ENCODE data around the gene LPAR1.
"Not testable (repeated sequence)": the region's sequence is repeated elsewhere in the genome, so short reads cannot be mapped to it uniquely, and the experiment has no call there.

LPAR1 gene

DNA sequence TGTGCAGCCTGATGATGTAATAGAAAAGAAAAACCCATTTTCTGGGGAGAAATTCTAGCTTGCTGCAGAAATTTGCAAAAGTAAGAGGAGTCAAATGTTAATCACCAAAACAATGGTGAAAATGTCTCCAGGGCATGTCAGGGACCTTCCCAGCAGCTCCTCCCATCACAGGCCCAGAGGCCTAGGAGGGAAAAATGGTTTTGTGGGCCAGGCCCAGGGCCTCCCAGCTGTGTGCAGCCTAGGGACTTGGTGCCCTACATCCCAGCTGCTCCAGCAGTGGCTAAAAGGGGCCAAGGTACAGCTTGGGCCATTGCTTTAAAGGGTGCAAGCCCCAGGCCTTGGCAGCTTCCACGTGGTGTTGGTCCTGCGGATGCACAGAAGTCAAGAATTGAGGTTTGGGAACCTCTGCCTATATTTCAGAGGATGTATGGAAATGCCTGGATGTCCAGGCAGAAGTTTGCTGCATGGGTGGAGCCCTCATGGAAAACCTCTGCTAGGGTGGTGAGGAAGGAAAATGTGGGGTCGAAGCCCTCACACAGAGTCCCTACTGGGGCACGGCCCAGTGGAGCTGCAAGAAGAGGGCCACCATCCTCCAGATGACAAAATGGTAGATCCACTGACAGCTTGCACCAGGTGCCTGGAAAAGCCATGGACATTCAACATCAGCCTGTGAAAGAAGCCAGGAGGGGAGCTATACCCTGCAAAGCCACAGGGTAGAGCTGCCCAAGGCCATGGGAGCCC, 176.7 kb downstream of the LPAR1 start:
- not testable (repeated sequence) for DNase-seq

DNA sequence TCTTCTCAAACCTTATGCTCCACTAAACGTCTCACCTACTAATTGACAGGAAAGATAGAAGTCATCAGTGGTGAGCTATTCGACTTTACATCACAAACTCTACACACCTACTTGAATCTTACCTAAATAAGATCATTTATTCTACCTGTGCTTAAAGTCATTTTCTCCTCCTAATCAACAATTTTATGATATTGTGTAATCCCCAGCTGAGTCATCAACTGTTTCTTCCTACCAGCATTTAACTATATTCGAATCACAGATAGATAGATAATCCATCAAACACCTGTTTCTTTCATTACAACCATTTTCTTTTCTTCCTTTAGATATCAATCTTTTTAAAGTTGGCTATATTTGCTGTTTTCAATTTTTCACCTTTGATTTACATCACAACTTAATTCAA, 181.5 kb downstream of the LPAR1 start:
- no peak for DNase-seq

DNA sequence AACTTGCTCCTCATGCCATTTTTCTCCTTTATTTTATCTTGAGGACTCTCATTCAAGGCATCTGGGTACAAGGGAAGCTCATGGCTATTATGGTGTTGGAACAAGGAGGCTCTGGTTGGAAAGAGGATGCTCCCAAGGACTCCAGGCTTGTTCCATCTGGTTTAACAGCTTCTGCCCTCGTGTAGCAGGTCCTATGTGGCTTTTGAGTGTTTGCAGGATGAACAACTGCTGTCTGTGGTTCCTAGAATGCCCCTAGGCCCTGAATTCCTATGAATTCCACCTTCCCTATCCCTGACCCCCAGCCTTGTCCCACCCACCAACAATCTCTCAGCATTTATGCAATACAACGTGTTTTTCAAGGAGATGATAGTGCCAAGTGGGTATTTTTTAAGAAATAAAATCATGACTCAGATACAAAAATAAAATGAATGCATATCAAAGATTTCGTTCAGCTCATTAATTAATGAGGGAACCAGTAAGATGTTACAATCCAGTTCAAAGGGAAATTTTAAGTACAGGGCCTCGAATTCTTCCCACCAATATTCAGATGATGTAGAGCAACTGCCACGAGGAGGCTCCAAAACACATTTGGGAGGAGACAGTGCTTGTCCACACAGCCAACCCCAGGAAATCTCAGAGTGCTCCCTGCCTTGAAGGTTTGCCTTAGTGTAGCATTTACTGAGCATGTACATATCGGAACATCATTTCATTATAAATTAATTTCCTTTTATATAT, 187.7 kb downstream of the LPAR1 start:
- no peak for DNase-seq

DNA sequence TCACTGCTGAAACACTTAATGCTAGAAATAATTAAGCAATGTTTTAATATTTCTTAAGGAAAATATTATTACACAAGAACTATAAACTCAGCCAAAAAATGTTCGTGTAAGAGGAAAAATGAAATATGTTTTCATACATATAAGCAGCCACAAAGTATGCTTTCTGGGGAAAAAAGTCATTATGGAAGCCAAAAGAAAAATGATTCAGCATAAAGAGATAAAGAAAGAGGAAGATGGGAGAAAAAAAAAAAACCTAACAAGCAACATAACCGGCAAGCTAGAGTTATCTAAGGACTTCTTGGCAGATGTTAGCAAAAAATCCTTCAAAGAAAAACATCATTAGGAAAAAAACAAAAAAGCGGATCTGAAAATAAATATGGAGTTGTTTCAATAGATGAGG, 190.6 kb downstream of the LPAR1 start:
- DNase-seq, result no peak

DNA sequence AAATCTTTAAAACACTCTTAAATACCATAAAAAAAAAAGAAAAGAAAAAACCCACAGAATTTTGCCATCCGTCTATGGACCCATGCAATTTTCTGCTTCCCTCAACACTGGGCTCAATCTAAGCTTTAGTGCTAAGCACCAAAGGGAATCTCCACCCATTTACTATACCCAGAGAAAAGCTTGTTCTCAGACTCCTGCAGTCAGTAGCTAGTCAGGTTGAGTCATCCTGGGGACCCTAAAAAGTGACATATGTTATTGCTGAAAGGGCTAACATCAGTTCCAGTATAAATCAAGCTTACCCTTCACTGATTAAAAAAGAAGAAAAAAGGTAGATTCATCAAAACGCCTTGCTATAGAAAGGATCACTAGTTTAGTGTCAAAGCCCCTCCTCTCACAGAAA, 192.1 kb downstream of the LPAR1 start:
- no peak for DNase-seq

DNA sequence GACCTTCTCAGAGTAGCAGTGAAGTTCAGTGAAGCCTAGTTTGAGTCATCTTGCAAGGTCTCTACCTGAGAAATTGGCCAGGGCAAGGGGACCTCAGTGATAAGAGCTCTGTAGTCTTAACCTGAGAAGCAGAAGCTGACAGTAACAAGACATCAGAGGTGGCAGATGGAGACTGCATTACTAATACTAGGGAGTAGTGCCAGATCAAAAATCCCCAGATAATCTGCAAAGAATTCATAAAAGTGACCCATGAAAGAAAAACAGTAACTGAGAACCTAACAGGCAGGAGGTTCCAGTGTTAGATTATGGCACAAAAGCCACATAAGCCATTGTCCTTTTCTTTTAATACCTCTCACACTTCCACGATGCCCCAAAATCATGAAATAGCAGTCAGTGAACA, 194.1 kb downstream of the LPAR1 start:
- DNase-seq, result no peak

DNA sequence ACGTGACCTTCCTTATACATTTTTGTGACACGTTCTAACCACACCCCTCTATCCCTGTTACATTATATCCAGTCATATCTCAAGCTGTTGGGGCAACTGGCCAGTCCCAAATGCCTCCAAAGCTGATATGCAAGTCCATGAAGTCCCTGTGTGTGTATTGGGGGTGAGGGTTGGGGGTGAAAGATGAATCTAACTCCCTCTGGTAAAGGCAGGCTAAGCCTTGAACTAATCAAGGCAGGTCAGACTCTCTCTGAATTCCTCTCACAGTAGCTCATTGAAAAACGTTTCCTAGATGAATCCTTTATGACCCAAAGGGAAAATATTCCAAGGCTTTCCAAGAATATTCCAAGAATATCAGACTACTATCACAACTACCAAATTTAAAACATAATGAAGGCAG, 195.3 kb downstream of the LPAR1 start:
- DNase-seq, result no peak

DNA sequence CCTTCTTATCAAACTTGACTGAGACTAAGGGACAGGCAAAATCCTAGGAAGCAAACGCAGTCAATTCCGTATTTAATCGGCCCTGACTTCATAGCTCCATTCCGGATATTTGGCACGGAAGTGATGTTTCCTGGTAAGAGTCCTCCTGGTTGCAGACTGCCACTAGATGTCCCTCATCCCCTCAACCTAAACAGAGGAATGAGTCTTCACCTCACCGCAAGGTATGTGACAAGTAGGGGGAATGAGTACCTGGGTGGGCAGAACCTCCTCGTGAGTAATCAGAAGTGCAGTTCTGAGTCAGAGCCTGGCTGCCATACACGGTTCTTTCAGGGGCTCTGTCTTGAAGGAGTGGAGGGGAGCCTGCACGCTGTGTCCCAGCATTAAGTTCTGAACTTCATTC, 196.1 kb downstream of the LPAR1 start:
- DNase-seq, result no peak

DNA sequence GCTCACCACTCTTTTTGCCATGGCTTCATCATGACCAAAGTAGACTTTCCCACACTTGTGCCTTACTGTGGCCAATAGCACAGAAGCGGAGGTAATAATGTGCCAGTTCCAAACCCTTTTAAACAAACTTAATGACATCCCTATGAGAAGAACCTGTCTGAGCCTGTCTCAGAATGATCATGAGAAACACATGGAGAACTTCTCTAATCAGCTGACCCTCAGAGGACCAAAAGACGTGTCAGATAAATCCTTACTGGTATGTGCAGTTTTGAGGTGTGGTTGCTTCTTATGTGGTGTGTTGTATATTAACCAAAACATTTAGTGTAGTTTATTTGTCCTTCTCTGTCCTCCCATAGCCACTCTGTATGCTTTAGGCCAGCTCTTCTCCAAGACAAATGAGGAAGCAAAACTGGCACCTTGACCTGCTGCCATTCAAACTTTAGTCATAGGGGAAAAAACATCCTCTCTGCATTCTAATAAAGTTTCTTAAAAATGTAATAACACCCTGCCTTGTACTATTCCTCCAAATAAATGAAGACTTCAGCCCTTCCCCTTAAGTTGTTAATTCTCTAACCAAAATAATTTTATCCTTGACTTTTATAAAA, 200.8 kb downstream of the LPAR1 start:
- no peak for DNase-seq

DNA sequence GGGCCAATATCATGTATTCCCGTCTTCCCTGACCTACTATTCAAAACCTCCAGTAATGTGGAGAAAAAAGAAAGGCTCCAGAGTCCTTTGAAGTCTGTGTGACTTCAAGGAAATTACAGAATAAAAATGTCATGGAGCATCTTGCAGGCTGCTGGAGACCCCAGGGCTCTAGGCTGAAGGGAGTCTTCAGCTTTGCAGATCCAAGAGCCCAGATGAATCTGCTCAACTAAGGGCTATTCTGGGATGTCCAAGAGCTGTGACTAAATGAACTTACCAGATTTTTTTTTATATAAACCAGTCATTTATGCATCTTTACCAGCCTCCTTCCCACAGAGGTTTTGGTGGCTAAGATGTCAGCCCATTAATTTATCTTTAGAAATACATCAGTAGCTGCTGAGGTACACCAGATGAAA, 202.4 kb downstream of the LPAR1 start:
- DNase-seq, result no peak

DNA sequence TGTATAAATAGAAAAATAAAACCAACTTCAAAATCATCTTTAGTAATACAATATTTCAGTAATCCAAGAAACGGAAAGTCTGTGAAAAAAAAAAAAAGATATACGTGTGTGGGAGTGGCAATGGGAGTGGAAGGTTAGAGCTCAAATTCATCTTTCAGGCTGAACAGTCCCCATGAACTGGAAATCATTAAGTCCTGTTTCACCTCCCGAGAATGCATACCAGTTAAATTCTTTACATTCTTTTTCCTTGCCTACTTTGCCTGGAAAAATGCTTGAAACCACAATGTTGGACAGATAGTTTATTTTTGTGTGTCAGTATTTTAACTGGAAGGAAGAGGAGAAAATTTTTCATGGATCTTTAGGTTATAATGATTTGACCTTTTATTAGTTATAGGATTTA, 202.9 kb downstream of the LPAR1 start:
- no peak for DNase-seq

DNA sequence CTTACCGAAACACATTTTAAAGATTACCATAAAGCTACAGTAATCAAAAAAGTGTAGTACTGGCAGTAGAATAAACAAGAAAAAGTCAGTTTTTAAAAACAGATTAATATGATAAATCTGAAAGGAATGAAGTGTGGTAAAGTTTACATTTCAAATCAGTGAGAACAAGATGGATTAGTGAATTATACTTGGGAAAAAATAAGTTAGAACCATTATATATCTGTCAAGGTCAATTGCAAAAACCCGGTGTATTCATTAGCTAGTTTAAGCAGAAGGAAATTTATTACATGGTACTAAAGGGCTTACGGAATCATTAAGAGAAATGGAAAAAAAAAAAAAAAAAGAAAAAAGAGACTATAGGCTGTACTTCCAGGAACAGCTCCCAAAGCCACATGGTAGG, 205.3 kb downstream of the LPAR1 start:
- no peak for DNase-seq

DNA sequence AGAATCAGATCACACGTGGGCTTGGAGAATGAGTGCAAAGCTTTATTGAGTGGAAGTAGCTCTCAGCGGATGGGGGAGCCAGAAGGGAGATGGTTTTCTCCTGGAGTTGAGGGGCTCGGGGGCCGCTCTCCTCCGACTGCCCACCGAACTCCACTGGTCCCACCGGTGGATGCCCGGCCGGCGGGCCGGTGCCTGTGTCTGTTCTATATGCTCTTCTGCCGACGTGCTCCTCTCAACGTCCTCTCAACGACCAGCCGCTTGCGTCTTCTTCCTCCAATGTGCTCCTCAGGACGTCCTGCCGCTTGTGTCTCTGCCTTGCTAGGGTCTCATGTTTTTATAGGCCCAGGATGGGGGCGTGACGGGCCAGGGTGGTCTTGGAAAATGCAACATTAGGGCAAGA, 207.8 kb downstream of the LPAR1 start:
- no peak for DNase-seq

DNA sequence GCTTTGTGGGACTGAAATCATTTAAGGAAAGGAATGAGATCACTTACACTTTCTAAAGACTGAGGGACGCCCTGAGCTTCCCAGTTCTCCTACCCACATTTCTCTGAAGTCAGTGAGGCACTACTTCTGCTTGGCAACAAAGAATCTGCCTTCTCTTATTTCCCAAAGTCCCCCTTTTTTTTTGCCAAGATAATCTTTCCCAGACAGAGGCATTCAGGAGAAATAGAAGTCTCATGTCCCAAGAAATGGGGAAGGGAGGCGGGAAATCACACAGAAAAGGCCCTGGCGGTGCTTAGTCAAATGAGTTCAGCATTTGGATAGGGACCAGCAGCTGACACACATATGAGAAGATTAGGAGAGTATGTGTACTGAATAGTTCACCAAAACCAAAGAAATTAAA, 210.0 kb downstream of the LPAR1 start:
- no peak for DNase-seq

DNA sequence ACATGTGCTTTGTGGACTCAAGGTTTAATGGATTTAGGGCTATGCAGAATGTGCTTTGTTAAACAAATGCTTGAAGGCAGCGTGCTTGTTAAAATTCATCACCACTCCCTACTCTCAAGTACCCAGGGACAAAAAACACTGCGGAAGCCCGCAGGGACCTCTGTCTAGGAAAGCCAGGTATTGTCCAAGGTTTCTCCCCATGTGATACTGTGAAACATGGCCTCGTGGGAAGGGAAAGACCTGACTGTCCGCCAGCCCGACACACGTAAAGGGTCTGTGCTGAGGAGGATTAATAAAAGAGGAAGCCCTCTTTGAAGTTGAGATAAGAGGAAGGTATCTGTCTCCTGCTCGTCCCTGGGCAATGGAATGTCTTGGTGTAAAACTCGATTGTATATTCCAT, 211.9 kb downstream of the LPAR1 start:
- not testable (repeated sequence) for DNase-seq

DNA sequence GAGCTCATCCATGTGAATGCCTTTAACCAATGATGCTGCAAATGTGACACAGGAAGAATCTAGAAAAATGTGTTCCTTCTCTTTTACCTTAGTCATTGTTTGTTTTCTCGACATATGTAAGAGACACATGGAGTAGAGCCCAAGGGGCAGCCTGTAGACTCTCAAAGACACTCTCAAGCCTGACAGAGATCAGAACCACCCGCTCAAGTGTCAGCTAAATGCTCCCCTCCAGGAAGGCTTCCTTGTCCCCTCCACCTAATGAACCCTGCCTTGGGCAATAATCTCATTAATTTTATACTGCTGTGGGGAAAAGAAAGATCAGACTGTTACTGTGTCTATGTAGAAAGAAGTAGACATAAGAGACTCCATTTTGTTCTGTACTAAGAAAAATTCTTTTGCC, 212.3 kb downstream of the LPAR1 start:
- no peak for DNase-seq

DNA sequence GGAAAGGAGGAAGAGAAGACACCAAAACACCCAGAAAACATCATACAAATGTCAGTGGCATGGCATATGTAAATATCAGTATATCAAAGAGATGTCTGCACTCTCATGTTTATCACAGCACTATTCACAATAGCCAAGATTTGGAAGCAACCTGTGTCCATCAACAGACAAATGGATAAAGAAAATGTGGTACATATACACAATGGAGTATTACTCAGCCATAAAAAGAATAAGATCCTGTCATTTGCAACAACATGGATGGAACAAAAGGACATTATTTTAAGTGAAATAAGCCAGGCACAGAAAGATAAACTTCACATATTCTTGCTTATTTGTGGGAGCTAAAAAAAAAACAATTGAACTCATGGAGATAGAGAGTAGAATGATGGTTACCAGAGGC, 213.1 kb downstream of the LPAR1 start:
- DNase-seq, result not testable (repeated sequence)
